ENCODE results near the gene PJA1. TPM values are rescaled to one million over a fixed set of nuclear protein-coding genes. Genes with fewer than 3 reads are reported as not detected.

PJA1 gene
- total RNA-seq, 1 donor from 2014 or later = 54.9 TPM

- DNase-seq = no peak
- Mint-ChIP-seq H3K4me3 (ENCODE audit: unreplicated experiment) (no peak overlapping the region), H3K4me1 (ENCODE audit: low read depth, unreplicated experiment) (peaks cover 14% of the 10 kb centered on the region), H3K27ac (ENCODE audit: unreplicated experiment) (no peak overlapping the region), H3K9me3 (ENCODE audit: unreplicated experiment) (no peaks in the 10 kb centered on the region), H3K36me3 (ENCODE audit: unreplicated experiment) (no peaks in the 10 kb centered on the region), H3K27me3 (ENCODE audit: unreplicated experiment) (peaks cover 2% of the 10 kb centered on the region)
- TF ChIP-seq CTCF (IDR thresholded peaks at IDR 0.05; ENCODE audit: partially characterized antibody, unreplicated experiment) = no peak
These were observed 10.8 kb upstream of the PJA1 start for GRCh38 chrX:69176053-69176452.

GRCh38 chrX:69173906-69174305, 8.7 kb upstream of the PJA1 start:
- no peaks in the 10 kb centered on the region for H3K36me3 Mint-ChIP-seq (ENCODE audit: unreplicated experiment)
- no peak for TF ChIP-seq CTCF (IDR thresholded peaks at IDR 0.05; ENCODE audit: partially characterized antibody, unreplicated experiment)
- peak; percentile 32 for DNase-seq

GRCh38 chrX:69172937-69173336, 7.7 kb upstream of the PJA1 start:
- Mint-ChIP-seq H3K4me1 (ENCODE audit: low read depth, unreplicated experiment) (peaks cover 1% of the 10 kb centered on the region), H3K36me3 (ENCODE audit: unreplicated experiment) (no peaks in the 10 kb centered on the region), H3K9me3 (ENCODE audit: unreplicated experiment) (no peaks in the 10 kb centered on the region), H3K4me3 (ENCODE audit: unreplicated experiment) (no peak overlapping the region), H3K27me3 (ENCODE audit: unreplicated experiment) (no peaks in the 10 kb centered on the region), H3K27ac (ENCODE audit: unreplicated experiment) (no peak overlapping the region)
- TF ChIP-seq CTCF (IDR thresholded peaks at IDR 0.05; ENCODE audit: partially characterized antibody, unreplicated experiment) = no peak
- DNase-seq = no peak

More at GRCh38 chrX:69173906-69174305, 8.7 kb upstream of the PJA1 start:
- H3K4me3 Mint-ChIP-seq (ENCODE audit: unreplicated experiment) = no peak overlapping the region
- no peaks in the 10 kb centered on the region for H3K9me3 Mint-ChIP-seq (ENCODE audit: unreplicated experiment)
- no peaks in the 10 kb centered on the region for H3K27me3 Mint-ChIP-seq (ENCODE audit: unreplicated experiment)
- peaks cover 7% of the 10 kb centered on the region for H3K4me1 Mint-ChIP-seq (ENCODE audit: low read depth, unreplicated experiment)
- H3K27ac Mint-ChIP-seq (ENCODE audit: unreplicated experiment) = no peak overlapping the region

- no peak for TF ChIP-seq CTCF (IDR thresholded peaks at IDR 0.05; ENCODE audit: partially characterized antibody, unreplicated experiment)
These were observed 5.1 kb upstream of the PJA1 start for GRCh38 chrX:69170319-69170718.

GRCh38 chrX:69163936-69164741, 1.1 kb downstream of the PJA1 start:
- peak overlapping the region; percentile 89 for H3K4me3 Mint-ChIP-seq (ENCODE audit: unreplicated experiment)
- H3K27me3 Mint-ChIP-seq (ENCODE audit: unreplicated experiment) = no peaks in the 10 kb centered on the region
- DNase-seq = peak; percentile 40
- peaks cover 18% of the 10 kb centered on the region for H3K36me3 Mint-ChIP-seq (ENCODE audit: unreplicated experiment)
- H3K27ac Mint-ChIP-seq (ENCODE audit: unreplicated experiment) = peak overlapping the region; percentile 63
- no peak for TF ChIP-seq CTCF (IDR thresholded peaks at IDR 0.05; ENCODE audit: partially characterized antibody, unreplicated experiment)
- peaks cover 14% of the 10 kb centered on the region for H3K4me1 Mint-ChIP-seq (ENCODE audit: low read depth, unreplicated experiment)
- H3K9me3 Mint-ChIP-seq (ENCODE audit: unreplicated experiment) = peaks cover 3% of the 10 kb centered on the region

More at GRCh38 chrX:69170319-69170718, 5.1 kb upstream of the PJA1 start:
- Mint-ChIP-seq H3K9me3 (ENCODE audit: unreplicated experiment) (no peaks in the 10 kb centered on the region), H3K27ac (ENCODE audit: unreplicated experiment) (no peak overlapping the region), H3K4me1 (ENCODE audit: low read depth, unreplicated experiment) (peaks cover 1% of the 10 kb centered on the region), H3K36me3 (ENCODE audit: unreplicated experiment) (no peaks in the 10 kb centered on the region), H3K4me3 (ENCODE audit: unreplicated experiment) (no peak overlapping the region), H3K27me3 (ENCODE audit: unreplicated experiment) (no peaks in the 10 kb centered on the region)
- DNase-seq = no peak
